CD1c-positive myeloid dendritic cell (primary cell): Measurements from ENCODE around the gene ASIC5.
"Not testable (repeated sequence)": the region's sequence is repeated elsewhere in the genome, so short reads cannot be mapped to it uniquely, and the experiment has no call there.

Experiments used
- DNase-seq: peaks from one replicate; pipeline ENCODE4 v3.0.0-alpha.2; 2016; ENCODE audit errors: extremely low spot score

ASIC5 gene

GRCh38 chr4:155866177-155866576, at the start of gene ASIC5:
ASIC5 (minus strand) TSS chr4:155866277; CDS start chr4:155866226, 51 bp downstream.
- no peak for DNase-seq

DNA sequence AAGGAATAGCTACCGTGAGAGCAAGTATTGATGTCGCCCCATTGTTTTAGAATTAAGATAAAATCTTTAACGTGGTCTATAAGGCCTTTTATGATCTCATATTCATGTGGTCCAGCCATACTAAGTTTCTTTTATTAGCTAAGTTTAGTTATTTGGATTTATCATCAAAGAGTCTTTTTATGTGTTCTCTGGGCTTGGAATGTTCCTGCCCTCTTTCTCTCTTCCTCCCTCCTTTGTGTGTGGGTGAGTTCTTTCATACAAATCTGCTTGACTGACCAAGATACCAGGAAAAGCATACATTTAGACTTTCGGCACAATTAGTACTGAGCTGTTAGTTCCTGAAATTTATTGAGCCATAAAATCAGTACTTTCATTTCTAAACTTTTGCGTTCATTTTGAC, 48.7 kb upstream of the ASIC5 start:
- DNase-seq, result no peak

DNA sequence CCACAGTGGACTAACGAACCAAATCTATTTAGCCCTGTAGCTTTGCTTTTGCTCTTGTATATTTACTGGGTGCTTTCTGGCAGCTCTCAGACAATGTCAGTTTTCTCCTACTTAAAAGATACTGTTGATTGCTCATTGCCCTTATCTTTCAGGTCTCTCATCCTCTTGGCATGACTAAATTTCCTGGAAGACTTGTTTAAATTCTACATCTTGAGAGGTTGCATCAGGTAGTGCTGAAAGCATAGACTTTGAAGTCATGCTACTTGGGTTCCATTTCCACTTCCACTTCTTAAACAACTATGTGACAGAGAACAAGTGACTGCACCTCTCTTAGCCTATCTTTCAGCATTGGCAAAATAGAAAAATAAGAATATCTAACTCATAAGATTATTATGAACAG, 45.8 kb upstream of the ASIC5 start:
- DNase-seq, result no peak

GRCh38 chr4:155909615-155910226, 43.6 kb upstream of the ASIC5 start:
- no peak for DNase-seq

GRCh38 chr4:155908187-155909139, 42.4 kb upstream of the ASIC5 start:
- no peak for DNase-seq

DNA sequence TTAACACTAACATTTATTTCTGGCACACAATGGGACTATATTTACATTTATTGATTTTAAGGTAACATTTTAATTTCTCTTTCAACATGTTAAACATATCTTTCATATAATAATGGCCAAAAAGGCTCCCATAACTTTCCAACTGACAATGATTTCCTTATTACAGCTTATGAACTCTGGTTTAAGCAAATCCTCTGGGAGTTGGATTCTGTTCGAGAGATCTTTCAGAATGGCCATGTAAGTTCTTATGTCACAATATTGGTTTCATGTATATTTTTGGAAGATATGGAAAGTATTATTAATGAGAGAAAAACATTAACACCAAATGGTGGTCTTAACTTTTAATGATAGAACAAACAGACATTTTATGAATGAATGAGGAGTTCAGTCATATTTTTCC, 41.5 kb upstream of the ASIC5 start:
- DNase-seq, result no peak

- DNase-seq, result no peak
Observed at GRCh38 chr4:155906554-155907247, 40.6 kb upstream of the ASIC5 start.

- DNase-seq, result no peak
Observed at GRCh38 chr4:155904331-155904730, 38.3 kb upstream of the ASIC5 start.

DNA sequence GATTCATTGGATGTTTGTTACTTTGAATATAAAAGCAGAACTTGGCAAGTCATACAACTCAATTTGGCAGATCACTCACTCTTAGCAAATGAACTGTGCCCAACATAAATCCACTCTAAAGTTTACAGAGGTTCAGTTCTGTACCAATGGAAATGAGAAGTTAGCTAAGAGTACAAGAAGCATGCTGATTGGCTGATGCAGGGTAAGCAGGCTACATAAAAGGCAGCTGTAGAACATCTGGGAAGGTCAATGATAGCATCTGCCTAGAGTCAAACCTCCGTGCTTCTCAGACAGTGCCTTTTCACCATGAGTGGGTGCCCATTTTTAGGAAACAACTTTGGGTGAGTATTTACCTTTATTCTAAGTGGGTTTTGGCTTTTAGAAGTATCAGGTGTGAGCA, 37.4 kb upstream of the ASIC5 start, which contains the start of gene TDO2:
TDO2 (plus strand) TSS at position 244 of the 400 bp plus-strand sequence; CDS start at position 307, 63 bp downstream.
- DNase-seq, result no peak

DNA sequence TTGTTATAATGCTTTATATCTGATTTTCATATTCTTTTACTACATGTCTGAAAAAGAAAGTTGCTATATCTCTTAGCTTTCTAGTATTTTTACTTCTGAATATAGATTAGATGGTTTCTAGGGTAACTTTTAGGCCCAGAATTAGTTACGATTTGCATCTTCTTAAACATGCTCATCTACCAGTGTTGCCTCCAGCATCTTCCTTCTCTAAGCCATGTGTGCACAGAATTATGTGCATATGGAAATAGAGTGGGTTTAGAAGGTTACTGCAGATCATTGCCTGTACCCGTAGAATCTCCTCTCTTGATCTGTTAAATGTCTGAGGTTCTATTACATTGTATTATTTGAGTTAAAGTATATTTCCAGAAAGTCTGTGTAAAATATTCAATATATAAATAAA, 34.9 kb upstream of the ASIC5 start:
- no peak for DNase-seq

DNA sequence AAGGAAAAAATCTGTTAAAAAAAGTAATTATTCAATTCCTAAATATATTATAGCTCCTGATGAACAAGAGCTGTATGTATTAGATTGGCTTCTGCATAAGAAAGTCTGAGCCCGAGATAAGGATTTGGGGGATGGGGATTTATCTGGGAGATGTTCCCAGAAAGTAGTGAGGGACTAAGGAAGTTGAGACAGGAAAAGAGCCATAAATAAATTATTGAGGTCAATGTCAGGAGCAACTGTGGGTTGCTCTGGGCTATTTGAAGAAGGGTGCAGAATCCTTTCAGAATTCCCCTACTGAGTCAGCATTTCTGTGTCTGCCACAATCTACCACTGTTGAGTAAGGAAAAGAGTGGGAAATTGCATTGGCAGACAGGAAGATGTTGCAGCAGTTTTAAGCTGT, 34.3 kb upstream of the ASIC5 start:
- DNase-seq, result no peak

DNA sequence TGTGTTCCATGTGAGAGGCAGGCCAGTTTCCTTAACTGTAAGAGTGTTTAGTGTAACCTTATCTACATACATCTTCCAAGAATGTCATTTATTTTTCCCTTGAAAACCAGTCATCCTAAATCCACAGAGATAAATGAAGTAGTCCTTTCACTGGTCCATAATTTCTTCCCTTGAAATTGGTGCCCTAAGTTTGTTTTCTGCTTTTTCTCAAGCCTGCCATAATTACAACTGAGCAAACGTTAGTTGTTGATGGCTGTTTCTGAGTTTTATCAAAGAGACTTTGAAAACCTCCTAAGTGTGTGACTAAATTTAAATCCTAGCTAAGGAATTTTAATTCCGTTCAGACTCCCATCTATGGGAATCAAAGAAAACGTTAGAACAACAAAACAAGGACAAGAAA, 33.8 kb upstream of the ASIC5 start:
- DNase-seq, result no peak

- DNase-seq, result not testable (repeated sequence)
Observed at GRCh38 chr4:155898371-155898770, 32.3 kb upstream of the ASIC5 start.

- no peak for DNase-seq
Observed at GRCh38 chr4:155891058-155891457, 25.0 kb upstream of the ASIC5 start.

DNA sequence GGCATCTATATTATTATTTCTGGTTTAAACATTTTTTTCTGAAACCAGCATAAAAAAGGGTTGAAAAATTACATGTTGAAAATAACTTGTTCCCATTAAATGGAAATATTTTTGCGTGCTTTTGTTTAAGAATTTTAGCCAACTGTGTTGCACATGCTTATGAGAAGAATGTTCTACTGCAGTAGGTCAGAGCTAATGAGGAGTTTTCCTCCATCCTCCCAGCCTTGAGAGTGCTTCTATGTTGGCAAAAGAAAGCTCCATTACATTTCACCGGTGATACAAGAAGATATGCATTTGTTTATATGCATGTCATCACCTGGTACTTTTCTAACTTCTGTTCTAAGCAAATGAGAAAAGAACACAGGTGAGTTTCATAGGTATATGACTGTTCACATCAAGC, 23.9 kb upstream of the ASIC5 start:
- DNase-seq, result no peak

DNA sequence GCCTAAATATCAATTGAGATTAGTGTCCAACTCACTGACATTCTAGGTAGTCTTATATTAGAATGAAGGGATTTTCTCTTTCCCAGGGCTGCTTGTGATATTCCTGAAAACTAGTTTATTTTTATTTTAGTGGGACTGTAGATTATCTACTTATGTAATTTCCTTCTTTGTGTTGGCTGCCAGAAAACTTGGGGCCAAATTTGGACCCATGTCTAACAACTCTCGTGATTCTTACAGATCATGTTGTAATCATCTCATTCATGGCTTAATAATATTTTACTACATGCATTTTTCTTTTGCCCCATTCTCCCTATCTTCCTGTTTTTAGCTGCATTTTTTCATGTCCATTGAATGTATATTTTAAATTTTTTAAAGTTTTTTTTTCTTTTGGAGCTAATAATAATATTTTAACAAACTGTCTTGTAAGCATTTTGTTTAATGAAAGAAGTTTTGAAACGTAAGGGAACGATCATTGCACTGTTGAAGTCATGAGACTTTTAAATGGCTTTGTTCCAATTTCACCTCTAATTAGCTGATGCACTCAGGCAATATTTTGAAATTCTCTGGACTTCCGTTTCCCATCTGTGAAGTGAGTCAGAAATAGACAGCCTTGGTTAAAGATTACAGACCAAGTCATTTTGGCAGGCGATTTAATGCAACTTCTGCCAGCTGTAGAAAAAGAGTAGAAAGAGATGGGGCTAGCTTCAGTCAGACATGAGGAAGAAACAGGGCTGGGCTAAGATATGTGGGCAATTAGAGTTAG, 23.1 kb upstream of the ASIC5 start:
- DNase-seq, result peak; percentile 10

GRCh38 chr4:155887847-155888570, 21.9 kb upstream of the ASIC5 start:
- no peak for DNase-seq

GRCh38 chr4:155887045-155887444, 21.0 kb upstream of the ASIC5 start:
- DNase-seq, result no peak

GRCh38 chr4:155885666-155886065, 19.6 kb upstream of the ASIC5 start:
- DNase-seq, result no peak

DNA sequence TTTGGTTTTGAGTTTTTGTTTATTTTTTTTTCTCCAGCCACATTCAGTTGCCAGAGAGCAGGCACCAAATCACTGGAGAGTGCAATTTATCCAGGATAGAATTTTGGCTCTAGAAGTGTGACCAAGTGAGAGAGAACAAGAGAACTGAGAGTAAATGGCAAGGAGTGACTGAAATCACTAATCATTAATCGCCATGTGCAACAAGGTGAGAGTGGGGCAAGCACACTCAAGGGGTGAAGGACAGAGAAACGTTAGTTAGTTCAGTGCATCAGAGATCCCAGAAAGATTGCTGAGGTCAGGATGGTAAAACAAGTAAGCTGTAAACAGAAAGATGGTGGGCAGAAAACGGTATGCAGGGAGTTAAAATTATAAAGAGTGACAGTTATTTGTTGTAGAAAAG, 17.8 kb upstream of the ASIC5 start:
- no peak for DNase-seq

- DNase-seq, result no peak
Observed at GRCh38 chr4:155881555-155881954, 15.5 kb upstream of the ASIC5 start.
